ENCODE data around the gene SERBP1. TPM values are rescaled to one million over a fixed set of nuclear protein-coding genes. Genes with fewer than 3 reads are reported as not detected.
"Not testable (repeated sequence)": the region's sequence is repeated elsewhere in the genome, so short reads cannot be mapped to it uniquely, and the experiment has no call there.

Gene SERBP1
- total RNA-seq, 1 experiment from 2014 or later = 447 TPM

DNA sequence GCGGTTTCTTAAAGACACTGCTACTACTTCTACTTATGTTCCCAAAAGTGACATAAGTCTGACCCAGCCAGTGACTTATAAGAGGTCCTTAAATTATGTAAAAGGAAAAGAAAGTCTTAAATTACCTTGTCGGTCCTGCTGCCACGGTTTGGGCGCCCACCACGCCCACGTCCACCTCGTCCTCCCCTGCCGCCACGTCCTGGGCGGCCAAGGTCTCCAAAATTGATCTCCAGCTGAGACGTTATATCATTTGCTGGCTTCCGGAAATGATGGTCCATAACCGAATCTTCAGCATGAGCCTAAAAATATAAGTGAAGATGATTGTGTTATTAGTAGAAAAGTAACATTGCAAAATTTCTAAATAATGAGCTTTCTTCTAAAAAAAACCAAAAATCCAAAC, 15.2 kb downstream of the SERBP1 start:
- intact Hi-C loops (cut with micrococcal nuclease; ENCODE audit: unreplicated experiment) = no loop called here
- no peak for DNase-seq (ENCODE audit: low spot score)
- Histone ChIP-seq H3K9me3 (ENCODE audit: low read depth, low read length, poor library complexity, severe bottlenecking) (no peaks in the 10 kb centered on the region), H3K4me1 (ENCODE audit: insufficient read depth, low read length, poor library complexity, severe bottlenecking) (no peaks in the 10 kb centered on the region), H3K4me3 (ENCODE audit: low read depth, low read length, poor library complexity, severe bottlenecking) (no peak overlapping the region), H3K27me3 (replicated peaks; ENCODE audit: insufficient read depth, low read depth, low read length, poor library complexity) (no peaks in the 10 kb centered on the region), H3K27ac (ENCODE audit: low read depth, low read length, poor library complexity, severe bottlenecking) (no peak overlapping the region), H3K36me3 (ENCODE audit: insufficient read depth, low read length, poor library complexity, severe bottlenecking) (peaks cover 96% of the 10 kb centered on the region)
- BruUV-seq (replicated peaks) = no TSS peak
- CTCF ChIA-PET = no interaction called here
- TF ChIP-seq, protein P1, sequence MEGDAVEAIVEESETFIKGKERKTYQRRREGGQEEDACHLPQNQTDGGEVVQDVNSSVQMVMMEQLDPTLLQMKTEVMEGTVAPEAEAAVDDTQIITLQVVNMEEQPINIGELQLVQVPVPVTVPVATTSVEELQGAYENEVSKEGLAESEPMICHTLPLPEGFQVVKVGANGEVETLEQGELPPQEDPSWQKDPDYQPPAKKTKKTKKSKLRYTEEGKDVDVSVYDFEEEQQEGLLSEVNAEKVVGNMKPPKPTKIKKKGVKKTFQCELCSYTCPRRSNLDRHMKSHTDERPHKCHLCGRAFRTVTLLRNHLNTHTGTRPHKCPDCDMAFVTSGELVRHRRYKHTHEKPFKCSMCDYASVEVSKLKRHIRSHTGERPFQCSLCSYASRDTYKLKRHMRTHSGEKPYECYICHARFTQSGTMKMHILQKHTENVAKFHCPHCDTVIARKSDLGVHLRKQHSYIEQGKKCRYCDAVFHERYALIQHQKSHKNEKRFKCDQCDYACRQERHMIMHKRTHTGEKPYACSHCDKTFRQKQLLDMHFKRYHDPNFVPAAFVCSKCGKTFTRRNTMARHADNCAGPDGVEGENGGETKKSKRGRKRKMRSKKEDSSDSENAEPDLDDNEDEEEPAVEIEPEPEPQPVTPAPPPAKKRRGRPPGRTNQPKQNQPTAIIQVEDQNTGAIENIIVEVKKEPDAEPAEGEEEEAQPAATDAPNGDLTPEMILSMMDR (conservative IDR thresholded peaks at IDR 0.05; ENCODE audit: low read depth, low read length) = no peak
- no peak for TF ChIP-seq EZH2 (IDR thresholded peaks at IDR 0.05; ENCODE audit: borderline replicate concordance, low read depth, low read length, poor library complexity, severe bottlenecking)
- POLR2A ChIA-PET (ENCODE audit: low non-redundant PET) = no interaction called here

DNA sequence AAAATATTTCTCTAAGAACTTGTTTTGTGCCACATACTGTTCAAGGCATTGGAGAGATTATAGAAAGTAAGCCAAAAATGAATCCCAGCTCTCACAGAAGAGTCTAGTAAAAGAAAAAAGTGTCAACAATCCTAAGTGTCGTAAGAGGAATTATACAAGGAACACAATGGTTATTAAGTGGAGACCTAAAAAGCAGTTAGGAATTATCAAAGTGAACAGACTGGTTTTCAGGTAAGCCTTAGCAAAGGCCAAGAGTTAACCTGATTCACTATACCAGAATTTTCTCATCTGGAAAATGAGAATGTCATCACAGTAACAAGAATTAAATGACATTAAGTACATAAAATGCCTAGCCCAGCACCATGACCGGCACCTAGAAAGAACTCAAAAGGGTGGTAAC, 15.6 kb downstream of the SERBP1 start:
- no peaks in the 10 kb centered on the region for H3K27me3 ChIP-seq (replicated peaks; ENCODE audit: insufficient read depth, low read depth, low read length, poor library complexity)
- no peak for TF ChIP-seq EZH2 (IDR thresholded peaks at IDR 0.05; ENCODE audit: borderline replicate concordance, low read depth, low read length, poor library complexity, severe bottlenecking)
- TF ChIP-seq, protein P1 (conservative IDR thresholded peaks at IDR 0.05; ENCODE audit: low read depth, low read length) = no peak
- H3K36me3 ChIP-seq (ENCODE audit: insufficient read depth, low read length, poor library complexity, severe bottlenecking) = peaks cover 96% of the 10 kb centered on the region
- intact Hi-C loops (cut with micrococcal nuclease; ENCODE audit: unreplicated experiment) = no loop called here
- no peaks in the 10 kb centered on the region for H3K4me1 ChIP-seq (ENCODE audit: insufficient read depth, low read length, poor library complexity, severe bottlenecking)
- CTCF ChIA-PET = no interaction called here
- POLR2A ChIA-PET (ENCODE audit: low non-redundant PET) = no interaction called here
- no peak overlapping the region for H3K27ac ChIP-seq (ENCODE audit: low read depth, low read length, poor library complexity, severe bottlenecking)
- DNase-seq (ENCODE audit: low spot score) = no peak
- H3K4me3 ChIP-seq (ENCODE audit: low read depth, low read length, poor library complexity, severe bottlenecking) = no peak overlapping the region
- H3K9me3 ChIP-seq (ENCODE audit: low read depth, low read length, poor library complexity, severe bottlenecking) = no peaks in the 10 kb centered on the region
- no TSS peak for BruUV-seq (replicated peaks)

DNA sequence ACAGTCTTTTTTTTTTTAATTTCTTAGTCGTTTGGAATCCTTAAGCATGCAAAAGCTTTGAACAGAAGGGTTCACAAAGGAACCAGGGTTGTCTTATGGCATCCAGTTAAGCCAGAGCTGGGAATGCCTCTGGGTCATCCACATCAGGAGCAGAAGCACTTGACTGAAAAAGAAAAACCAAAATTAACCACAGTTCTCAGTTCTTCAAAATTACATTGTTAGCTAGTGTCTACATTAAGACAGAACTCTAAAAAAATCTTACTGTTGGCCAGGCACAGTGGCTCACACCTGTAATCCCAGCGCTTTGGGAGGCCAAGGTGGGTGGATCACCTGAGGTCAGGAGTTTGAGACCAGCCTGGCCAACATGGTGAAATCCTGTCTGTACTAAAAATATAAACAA, 17.1 kb downstream of the SERBP1 start:
- POLR2A ChIA-PET (ENCODE audit: low non-redundant PET); BruUV-seq (replicated peaks): not testable (repeated sequence)
- H3K36me3 ChIP-seq (ENCODE audit: insufficient read depth, low read length, poor library complexity, severe bottlenecking) = peaks cover 82% of the 10 kb centered on the region

DNA sequence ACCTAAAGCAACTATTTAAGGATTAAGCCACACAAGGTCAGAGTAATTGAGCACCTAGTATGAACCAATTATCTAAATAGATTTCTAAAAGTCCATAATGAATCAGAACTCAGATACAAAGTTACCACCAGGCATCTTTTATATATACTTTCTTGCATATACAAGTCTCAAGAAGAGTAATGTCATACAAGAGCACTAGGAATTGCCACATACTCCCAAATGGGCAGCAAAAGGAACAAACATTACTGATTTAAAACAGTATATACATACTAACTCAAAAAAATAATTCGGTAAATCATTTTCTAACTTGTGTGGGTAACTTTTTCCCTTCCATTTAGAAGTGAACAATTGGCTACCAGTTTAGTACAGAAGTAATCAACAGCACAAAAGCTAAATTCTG, 22.1 kb downstream of the SERBP1 start:
- POLR2A ChIA-PET (ENCODE audit: low non-redundant PET) = interaction anchor here (0.6 kb wide), 1 partner anchor 89 kb away, joined by 4 read pairs; no protein-coding TSS in a partner anchor
- Histone ChIP-seq H3K36me3 (ENCODE audit: insufficient read depth, low read length, poor library complexity, severe bottlenecking) (peaks cover 37% of the 10 kb centered on the region), H3K27me3 (replicated peaks; ENCODE audit: insufficient read depth, low read depth, low read length, poor library complexity) (no peaks in the 10 kb centered on the region), H3K9me3 (ENCODE audit: low read depth, low read length, poor library complexity, severe bottlenecking) (no peaks in the 10 kb centered on the region), H3K4me1 (ENCODE audit: insufficient read depth, low read length, poor library complexity, severe bottlenecking) (peaks cover 5% of the 10 kb centered on the region), H3K27ac (ENCODE audit: low read depth, low read length, poor library complexity, severe bottlenecking) (no peak overlapping the region), H3K4me3 (ENCODE audit: low read depth, low read length, poor library complexity, severe bottlenecking) (no peak overlapping the region)
- no peak for DNase-seq (ENCODE audit: low spot score)
- intact Hi-C loops (cut with micrococcal nuclease; ENCODE audit: unreplicated experiment) = no loop called here
- BruUV-seq (replicated peaks) = no TSS peak
- TF ChIP-seq EZH2 (IDR thresholded peaks at IDR 0.05; ENCODE audit: borderline replicate concordance, low read depth, low read length, poor library complexity, severe bottlenecking) = no peak
- TF ChIP-seq, protein P1 (conservative IDR thresholded peaks at IDR 0.05; ENCODE audit: low read depth, low read length) = no peak
- CTCF ChIA-PET = no interaction called here

More for the DNA sequence above, 17.1 kb downstream of the SERBP1 start:
- intact Hi-C loops (cut with micrococcal nuclease; ENCODE audit: unreplicated experiment); H3K27me3 ChIP-seq (replicated peaks; ENCODE audit: insufficient read depth, low read depth, low read length, poor library complexity); H3K27ac ChIP-seq (ENCODE audit: low read depth, low read length, poor library complexity, severe bottlenecking); H3K9me3 ChIP-seq (ENCODE audit: low read depth, low read length, poor library complexity, severe bottlenecking); H3K4me1 ChIP-seq (ENCODE audit: insufficient read depth, low read length, poor library complexity, severe bottlenecking); CTCF ChIA-PET; H3K4me3 ChIP-seq (ENCODE audit: low read depth, low read length, poor library complexity, severe bottlenecking); DNase-seq (ENCODE audit: low spot score): not testable (repeated sequence)

Measured in A673 (cell line).